ENCODE results near the gene UTF1. TPM values are rescaled to one million over a fixed set of nuclear protein-coding genes. Genes with fewer than 3 reads are reported as not detected.

The UTF1 gene
- polyA plus RNA-seq, 3 donors: 0.14 to 0.48 (median 0.24) TPM

- H3K27ac Mint-ChIP-seq: no peak overlapping the region
- no peaks in the 10 kb centered on the region for H3K36me3 Mint-ChIP-seq
- no peak overlapping the region for H3K4me3 Mint-ChIP-seq
- Histone ChIP-seq H3K79me2 (ENCODE audit: insufficient read depth, low read length) (no peaks in the 10 kb centered on the region), H3K9ac (ENCODE audit: insufficient read depth, low read length, poor library complexity, severe bottlenecking) (no peak overlapping the region), H3K27me3 (ENCODE audit: control insufficient read depth in 2 of 2, insufficient read depth in 2 of 2, low read length in 2 of 2) (no peaks in the 10 kb centered on the region), H3K9me3 (replicated peaks in 1 of 2; ENCODE audit: control insufficient read depth in 1 of 2, insufficient read depth in 1 of 2, low read length in 2 of 2) (no peaks in the 10 kb centered on the region), H4K20me1 (ENCODE audit: insufficient read depth, low read length) (no peaks in the 10 kb centered on the region), H3K36me3 (replicated peaks in 1 of 2; ENCODE audit: control insufficient read depth in 1 of 2, insufficient read depth in 2 of 2, low read length in 2 of 2) (no peaks in the 10 kb centered on the region), H3K4me3 (replicated peaks in 1 of 3; ENCODE audit: low read depth in 2 of 3, low read length in 3 of 3) (no peak overlapping the region), H3K4me2 (replicated peaks; ENCODE audit: extremely low read depth, low read length, poor library complexity, severe bottlenecking) (no peak overlapping the region), H3K27ac (ENCODE audit: low read depth in 1 of 2, low read length in 2 of 2) (no peak overlapping the region), H2AFZ (ENCODE audit: insufficient read depth, low read depth, low read length, poor library complexity, severe bottlenecking) (no peak overlapping the region), H3K4me1 (ENCODE audit: control insufficient read depth in 1 of 2, insufficient read depth in 2 of 2, low read length in 2 of 2) (no peaks in the 10 kb centered on the region)
- peaks cover 0 to 3% (median 2%) of the 10 kb centered on the region in 3 donors for H3K27me3 Mint-ChIP-seq (ENCODE audit: low read depth in 3 of 3)
- no peaks in the 10 kb centered on the region for H3K4me1 Mint-ChIP-seq
- DNase-seq: no peak
- intact Hi-C loops (cut with micrococcal nuclease): no loop called here
- WGBS (ENCODE audit: insufficient coverage): 94% methylated on average over 53 of the region's 57 CpGs
- no peaks in the 10 kb centered on the region for H3K9me3 Mint-ChIP-seq
- TF ChIP-seq, protein P1, sequence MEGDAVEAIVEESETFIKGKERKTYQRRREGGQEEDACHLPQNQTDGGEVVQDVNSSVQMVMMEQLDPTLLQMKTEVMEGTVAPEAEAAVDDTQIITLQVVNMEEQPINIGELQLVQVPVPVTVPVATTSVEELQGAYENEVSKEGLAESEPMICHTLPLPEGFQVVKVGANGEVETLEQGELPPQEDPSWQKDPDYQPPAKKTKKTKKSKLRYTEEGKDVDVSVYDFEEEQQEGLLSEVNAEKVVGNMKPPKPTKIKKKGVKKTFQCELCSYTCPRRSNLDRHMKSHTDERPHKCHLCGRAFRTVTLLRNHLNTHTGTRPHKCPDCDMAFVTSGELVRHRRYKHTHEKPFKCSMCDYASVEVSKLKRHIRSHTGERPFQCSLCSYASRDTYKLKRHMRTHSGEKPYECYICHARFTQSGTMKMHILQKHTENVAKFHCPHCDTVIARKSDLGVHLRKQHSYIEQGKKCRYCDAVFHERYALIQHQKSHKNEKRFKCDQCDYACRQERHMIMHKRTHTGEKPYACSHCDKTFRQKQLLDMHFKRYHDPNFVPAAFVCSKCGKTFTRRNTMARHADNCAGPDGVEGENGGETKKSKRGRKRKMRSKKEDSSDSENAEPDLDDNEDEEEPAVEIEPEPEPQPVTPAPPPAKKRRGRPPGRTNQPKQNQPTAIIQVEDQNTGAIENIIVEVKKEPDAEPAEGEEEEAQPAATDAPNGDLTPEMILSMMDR (IDR thresholded peaks at IDR 0.05): no peak
These were observed 28.7 kb upstream of the UTF1 start for GRCh38 chr10:133201151-133201947.

DNA sequence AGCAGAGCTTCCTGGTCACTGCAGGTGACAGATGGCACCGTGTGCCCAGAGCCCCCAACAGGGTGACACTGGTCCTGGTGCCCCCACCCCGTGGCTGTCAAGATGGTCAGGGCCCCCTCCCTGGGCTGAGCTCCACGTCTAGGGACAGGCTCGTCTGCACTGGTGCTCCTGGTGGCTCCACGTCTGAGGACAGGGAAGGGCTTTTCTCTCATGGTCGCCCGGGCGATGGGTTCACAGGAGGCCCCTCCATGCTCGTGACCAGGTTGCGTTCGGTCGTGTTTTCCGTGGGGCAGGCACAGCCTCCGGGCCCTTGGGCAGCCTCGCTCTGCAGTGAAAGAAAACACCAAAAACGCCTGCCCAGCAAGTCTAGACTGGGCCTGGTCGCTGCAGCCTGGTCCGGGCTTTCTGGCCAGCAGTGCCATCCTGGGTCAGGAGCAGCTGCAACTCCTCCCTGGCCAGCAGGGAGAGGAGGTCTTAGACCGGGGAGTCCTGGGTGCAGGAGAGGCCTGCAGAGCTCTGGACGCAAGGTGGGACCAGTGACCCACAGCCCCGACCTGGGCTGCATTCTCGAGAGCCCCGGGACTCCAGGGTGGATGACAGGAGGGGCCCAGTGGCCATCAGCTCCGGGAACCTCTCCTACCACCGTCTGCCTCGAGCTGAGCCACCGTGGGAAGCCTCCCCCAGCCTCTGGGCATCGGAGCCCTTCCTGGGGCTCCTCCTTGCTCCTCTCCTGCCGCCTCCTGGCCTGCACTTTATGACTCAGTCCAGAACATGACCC, 27.9 kb upstream of the UTF1 start:
- Mint-ChIP-seq H3K9me3 (no peaks in the 10 kb centered on the region), H3K4me1 (no peaks in the 10 kb centered on the region), H3K27ac (no peak overlapping the region), H3K27me3 (ENCODE audit: low read depth in 3 of 3) (peaks cover 0 to 3% (median 2%) of the 10 kb centered on the region in 3 donors), H3K4me3 (no peak overlapping the region), H3K36me3 (no peaks in the 10 kb centered on the region)
- Histone ChIP-seq H3K27me3 (ENCODE audit: control insufficient read depth in 2 of 2, insufficient read depth in 2 of 2, low read length in 2 of 2) (no peaks in the 10 kb centered on the region), H3K79me2 (ENCODE audit: insufficient read depth, low read length) (no peaks in the 10 kb centered on the region), H4K20me1 (ENCODE audit: insufficient read depth, low read length) (no peaks in the 10 kb centered on the region), H3K36me3 (replicated peaks in 1 of 2; ENCODE audit: control insufficient read depth in 1 of 2, insufficient read depth in 2 of 2, low read length in 2 of 2) (no peaks in the 10 kb centered on the region), H2AFZ (ENCODE audit: insufficient read depth, low read depth, low read length, poor library complexity, severe bottlenecking) (no peak overlapping the region), H3K4me2 (replicated peaks; ENCODE audit: extremely low read depth, low read length, poor library complexity, severe bottlenecking) (no peak overlapping the region), H3K4me3 (replicated peaks in 1 of 3; ENCODE audit: low read depth in 2 of 3, low read length in 3 of 3) (no peak overlapping the region), H3K27ac (ENCODE audit: low read depth in 1 of 2, low read length in 2 of 2) (no peak overlapping the region), H3K9me3 (replicated peaks in 1 of 2; ENCODE audit: control insufficient read depth in 1 of 2, insufficient read depth in 1 of 2, low read length in 2 of 2) (no peaks in the 10 kb centered on the region), H3K4me1 (ENCODE audit: control insufficient read depth in 1 of 2, insufficient read depth in 2 of 2, low read length in 2 of 2) (no peaks in the 10 kb centered on the region), H3K9ac (ENCODE audit: insufficient read depth, low read length, poor library complexity, severe bottlenecking) (no peak overlapping the region)
- WGBS (ENCODE audit: insufficient coverage): 84% methylated on average over 26 of the region's 29 CpGs
- TF ChIP-seq, protein P1 (IDR thresholded peaks at IDR 0.05): no peak
- intact Hi-C loops (cut with micrococcal nuclease): no loop called here
- DNase-seq: no peak

Measured in CD14-positive monocyte (primary cell).